ENCODE results near the gene SLC4A1AP.
"Not testable (repeated sequence)": the region's sequence is repeated elsewhere in the genome, so short reads cannot be mapped to it uniquely, and the experiment has no call there.

The SLC4A1AP gene

GRCh38 chr2:27663285-27664153 lies at the start of gene SLC4A1AP, which contains the start of gene SUPT7L:
SLC4A1AP (plus strand) TSS chr2:27663889; CDS start chr2:27663915, 26 bp downstream.
SUPT7L (minus strand) TSS chr2:27663614; CDS start chr2:27662192, 1,422 bp downstream.
- DNase-seq (ENCODE audit: low read depth), result peak; percentile 53

- DNase-seq (ENCODE audit: low read depth), result no peak
Measured at GRCh38 chr2:27613985-27614384, 49.7 kb upstream of the SLC4A1AP start.

- DNase-seq (ENCODE audit: low read depth), result no peak
Measured at GRCh38 chr2:27615316-27615715, 48.4 kb upstream of the SLC4A1AP start.

DNA sequence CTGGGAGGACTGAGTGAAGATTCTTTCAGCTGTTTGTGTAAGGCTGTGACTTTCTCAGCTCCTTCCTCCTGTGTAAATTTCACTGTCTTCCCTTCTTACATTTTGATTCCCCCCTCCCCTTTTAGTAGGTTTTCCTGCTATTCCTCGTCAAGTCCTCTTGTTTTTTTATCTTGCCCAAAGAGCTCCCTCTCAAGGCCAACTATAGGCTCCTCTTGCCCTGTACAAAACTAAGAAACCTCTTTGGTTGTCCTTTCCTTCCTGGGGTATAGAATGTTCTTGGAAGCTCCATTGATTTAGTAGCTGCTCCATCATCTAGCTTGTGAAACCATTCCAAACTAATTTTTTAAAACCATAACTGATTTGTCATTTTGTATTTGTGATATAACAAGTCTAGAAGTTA lies 42.2 kb upstream of the SLC4A1AP start:
- DNase-seq (ENCODE audit: low read depth), result no peak

DNA sequence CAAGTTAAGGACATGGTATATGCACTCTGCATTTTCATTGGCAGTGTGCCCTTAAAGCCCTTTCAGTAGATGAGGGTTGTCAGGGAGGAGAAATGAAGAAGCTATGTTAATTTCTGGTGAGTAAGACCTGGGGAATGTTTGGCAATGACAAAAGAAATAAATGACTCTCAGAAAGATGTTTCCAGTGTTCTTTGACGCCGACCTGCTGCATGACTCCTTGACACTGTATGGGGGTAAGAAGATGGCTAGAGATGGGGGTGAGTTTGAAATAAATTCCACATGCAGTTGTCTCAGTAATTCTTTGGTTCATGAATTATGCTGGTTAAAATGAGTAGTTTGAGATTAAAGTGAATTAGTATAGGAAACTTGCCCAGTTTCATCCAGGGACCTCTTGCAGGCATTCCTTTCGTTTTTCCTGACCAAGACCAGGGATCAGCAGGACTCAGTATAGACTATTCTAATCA lies 40.7 kb upstream of the SLC4A1AP start:
- DNase-seq (ENCODE audit: low read depth), result no peak

GRCh38 chr2:27624943-27625342 lies 38.7 kb upstream of the SLC4A1AP start:
- DNase-seq (ENCODE audit: low read depth), result no peak

GRCh38 chr2:27626323-27626722 lies 37.4 kb upstream of the SLC4A1AP start:
- not testable (repeated sequence) for DNase-seq (ENCODE audit: low read depth)

GRCh38 chr2:27626921-27627320 lies 36.8 kb upstream of the SLC4A1AP start:
- DNase-seq (ENCODE audit: low read depth), result not testable (repeated sequence)

DNA sequence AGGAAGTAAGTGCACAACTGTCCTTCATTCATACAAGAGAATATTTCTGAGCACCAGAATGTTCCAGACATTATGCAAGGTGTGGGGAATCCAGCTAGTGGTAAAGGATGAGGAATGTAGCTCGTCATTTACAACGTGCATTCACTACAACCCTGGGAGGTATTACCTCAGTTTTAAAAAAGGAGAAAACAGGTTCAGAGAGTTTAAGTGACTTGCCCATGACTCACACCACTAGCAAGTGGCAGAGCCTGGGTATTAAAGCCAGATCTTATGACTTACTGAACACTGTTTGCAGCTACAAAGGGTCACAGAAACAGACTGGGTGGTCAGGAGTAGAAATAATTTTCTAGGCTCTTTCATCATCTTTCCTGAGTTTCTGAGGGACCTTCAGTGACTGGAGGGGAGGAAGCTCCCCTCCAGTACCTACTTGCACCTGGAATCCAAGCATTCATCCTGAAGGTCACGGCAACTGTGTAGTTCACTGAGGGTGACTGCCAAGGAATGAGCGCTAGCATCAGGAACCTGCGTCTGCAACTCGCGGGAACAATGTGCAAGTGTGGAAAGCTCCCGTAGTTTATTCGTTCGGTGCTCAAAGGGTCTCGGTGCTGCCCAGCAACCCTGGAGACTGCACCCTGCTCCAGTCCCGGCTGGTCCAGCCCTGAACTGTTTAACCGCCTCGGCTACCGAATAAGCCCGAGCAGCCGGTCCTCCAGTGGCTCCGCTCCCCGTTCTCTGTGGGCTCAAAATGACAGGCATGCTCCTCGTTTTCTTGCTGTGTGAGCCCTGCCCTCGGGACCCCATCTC lies 35.5 kb upstream of the SLC4A1AP start:
- DNase-seq (ENCODE audit: low read depth), result no peak

DNA sequence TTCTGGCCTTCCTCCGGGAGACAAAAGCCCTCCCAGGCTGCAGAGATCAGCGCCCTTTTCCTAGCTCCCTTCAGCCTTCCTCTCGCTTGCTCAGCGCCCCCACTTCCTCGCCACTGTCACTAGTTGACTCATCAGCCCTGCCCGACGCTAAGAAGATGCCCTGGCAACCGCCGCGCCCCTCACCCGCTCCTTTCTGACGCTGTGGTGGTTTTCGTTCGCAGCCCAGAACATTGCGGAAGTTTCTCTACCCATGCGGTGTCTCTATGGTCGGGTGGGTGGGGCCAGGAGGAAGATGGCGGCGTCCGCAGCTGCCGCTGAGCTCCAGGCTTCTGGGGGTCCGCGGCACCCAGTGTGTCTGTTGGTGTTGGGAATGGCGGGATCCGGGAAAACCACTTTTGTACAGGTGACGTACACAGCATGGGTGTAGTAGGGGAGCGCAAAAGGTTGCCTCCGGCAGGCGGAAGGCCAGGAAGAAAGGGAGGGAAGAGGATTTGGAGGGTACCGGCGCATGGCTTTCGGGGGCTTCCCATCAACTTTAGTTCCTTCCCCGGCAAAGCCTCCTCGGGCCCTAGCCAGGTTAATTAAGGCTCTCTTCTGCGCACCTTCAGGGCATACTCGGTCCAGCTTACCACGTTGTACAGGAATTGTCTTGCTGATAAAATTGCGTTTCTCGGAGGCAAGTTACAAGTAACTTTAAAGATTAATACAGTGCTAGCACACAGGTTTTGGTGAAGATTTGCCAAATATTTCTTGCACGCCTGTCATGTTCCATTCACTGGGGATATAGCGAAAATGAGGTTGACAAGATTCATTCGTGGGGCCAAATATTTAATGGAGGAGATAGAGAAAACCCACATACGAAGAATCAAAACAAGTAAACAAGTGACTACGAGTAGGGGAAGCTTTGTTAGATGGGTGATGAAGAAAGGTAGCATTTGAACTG lies 34.7 kb upstream of the SLC4A1AP start, which contains the start of the genes CCDC121 and GPN1:
Gene CCDC121, minus strand, starts transcription at position 246 of the 943 bp plus-strand sequence. CDS start 1,213 bp downstream, outside the sequence.
Gene GPN1, plus strand, starts transcription at position 284 of the 943 bp plus-strand sequence. Its CDS starts 9 bp downstream, at position 293.
- DNase-seq (ENCODE audit: low read depth), result peak; percentile 90

- not testable (repeated sequence) for DNase-seq (ENCODE audit: low read depth)
Measured at GRCh38 chr2:27630257-27630656, 33.4 kb upstream of the SLC4A1AP start.

DNA sequence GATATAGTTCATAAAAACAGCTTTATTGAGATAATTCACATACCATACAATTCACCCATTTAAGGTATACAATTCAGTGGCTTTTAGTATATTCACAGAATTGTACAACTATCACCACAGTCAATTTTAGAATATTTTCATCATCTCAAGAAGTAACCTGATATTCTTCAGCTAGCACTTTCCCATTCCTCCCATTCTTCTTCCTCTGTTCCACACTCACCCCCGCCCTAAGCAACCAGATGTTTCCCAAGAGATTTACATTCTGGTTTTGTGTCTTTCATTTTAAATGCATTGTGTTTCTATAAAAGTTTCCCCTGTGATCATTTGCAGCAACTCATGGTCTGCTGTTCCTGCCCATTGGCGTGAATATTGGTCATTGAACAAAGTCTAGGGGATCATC lies 29.4 kb upstream of the SLC4A1AP start:
- no peak for DNase-seq (ENCODE audit: low read depth)

DNA sequence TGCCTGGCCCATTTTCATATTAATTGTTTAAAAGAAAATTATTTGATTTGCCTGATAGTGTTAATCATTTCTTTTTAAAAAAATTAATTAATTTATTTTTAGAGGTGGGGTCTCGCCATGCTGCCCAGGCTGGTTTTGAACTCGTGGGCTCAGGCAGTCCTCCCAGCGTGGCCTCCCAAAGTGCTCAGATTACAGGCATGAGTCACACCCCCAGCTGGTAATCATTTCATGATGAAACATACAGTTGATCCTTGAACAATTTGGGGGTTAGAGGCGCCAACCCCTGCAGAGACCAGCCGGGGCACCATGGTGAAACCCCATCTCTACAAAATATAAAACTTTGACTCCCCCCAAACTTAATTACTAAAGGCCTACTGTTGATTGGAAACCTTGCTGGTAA lies 26.9 kb upstream of the SLC4A1AP start:
- DNase-seq (ENCODE audit: low read depth), result no peak

- no peak for DNase-seq (ENCODE audit: low read depth)
Measured at GRCh38 chr2:27638037-27638637, 25.6 kb upstream of the SLC4A1AP start.

DNA sequence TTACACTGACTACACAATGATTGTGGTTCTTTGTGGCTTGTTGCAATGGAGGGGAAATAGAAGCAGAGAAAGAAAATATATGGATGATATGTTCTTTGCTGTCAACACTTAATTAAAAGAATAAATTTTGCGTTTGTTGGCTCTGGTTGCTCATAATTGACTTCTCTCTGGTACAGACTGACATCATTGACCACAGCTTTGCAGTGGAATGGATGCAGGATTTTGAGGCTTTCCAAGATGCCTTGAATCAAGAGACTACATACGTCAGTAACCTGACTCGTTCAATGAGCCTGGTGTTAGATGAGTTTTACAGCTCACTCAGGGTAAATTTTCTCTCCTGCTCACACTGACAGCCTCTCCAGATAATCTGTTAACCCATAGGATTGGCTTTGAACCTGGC lies 25.0 kb upstream of the SLC4A1AP start:
- no peak for DNase-seq (ENCODE audit: low read depth)

- DNase-seq (ENCODE audit: low read depth), result no peak
Measured at GRCh38 chr2:27640722-27641245, 22.9 kb upstream of the SLC4A1AP start.

- DNase-seq (ENCODE audit: low read depth), result no peak
Measured at GRCh38 chr2:27645197-27645596, 18.5 kb upstream of the SLC4A1AP start.

- DNase-seq (ENCODE audit: low read depth), result no peak
Measured at GRCh38 chr2:27647289-27647688, 16.4 kb upstream of the SLC4A1AP start.

DNA sequence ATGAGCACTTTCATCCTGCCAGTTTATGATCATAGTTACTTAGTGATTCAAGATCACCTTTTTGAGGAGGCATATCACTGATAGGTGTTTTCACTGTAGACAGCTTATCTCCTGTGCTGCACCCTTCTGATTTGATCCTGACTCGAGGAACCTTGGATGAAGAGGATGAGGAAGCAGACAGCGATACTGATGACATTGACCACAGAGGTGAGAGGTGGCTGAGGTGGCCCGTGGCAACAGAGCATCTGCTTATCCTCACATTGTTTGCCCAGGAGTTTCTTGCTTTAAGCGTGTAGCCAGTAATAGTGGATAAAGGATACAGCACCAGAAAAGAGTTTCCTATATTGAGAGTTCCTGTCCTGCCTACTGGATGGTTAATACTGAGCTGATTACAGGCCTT lies 16.0 kb upstream of the SLC4A1AP start:
- no peak for DNase-seq (ENCODE audit: low read depth)

- no peak for DNase-seq (ENCODE audit: low read depth)
Measured at GRCh38 chr2:27651056-27651455, 12.6 kb upstream of the SLC4A1AP start.

DNA sequence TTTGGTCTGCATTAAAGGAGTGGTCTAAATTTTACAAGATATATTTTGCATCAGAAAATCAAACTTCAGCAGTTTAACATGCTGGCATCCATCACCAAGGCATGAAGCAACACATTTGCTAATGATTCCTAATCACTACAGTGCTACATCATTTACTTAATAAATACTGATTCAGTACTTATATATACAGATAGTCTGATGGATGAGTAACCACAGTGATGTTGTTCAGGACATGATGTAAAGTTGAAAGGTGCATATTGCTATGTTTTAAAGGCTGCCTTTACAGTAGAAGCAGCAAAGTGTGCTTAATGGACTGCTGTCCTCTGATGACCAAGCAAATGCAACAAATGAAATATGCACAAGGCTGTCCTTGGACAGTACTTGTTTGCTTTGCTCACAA lies 11.3 kb upstream of the SLC4A1AP start:
- DNase-seq (ENCODE audit: low read depth), result no peak

All from activated T-helper 1 cell treated with Interleukin-2 at 50 U/mL for 16 hours (primary cell).